IMR-90 (cell line): ENCODE data around the gene SPATA25.

Experiments used
- BHLHE40 ChIP-seq: fragments of 150-350 bp; IDR thresholded peaks from 2 replicates; pipeline ENCODE4 v1.6.1; 2016; ENCODE audit warnings: mild to moderate bottlenecking, low read depth, low read length
- CEBPB ChIP-seq: IDR thresholded peaks from 2 replicates; pipeline ENCODE4 v1.6.1; 2012; ENCODE audit warnings: low read depth, low read length, improper control_type of control experiment
- FOS ChIP-seq: fragments of 150-350 bp; IDR thresholded peaks from 2 replicates; pipeline ENCODE4 v1.6.1; 2016; ENCODE audit warnings: low read depth, low read length
- MAZ ChIP-seq: IDR thresholded peaks from 2 replicates; pipeline ENCODE4 v1.6.1; 2012; ENCODE audit warnings: low read depth, mild to moderate bottlenecking, low read length, improper control_type of control experiment, moderate library complexity, borderline replicate concordance
- MXI1 ChIP-seq: IDR thresholded peaks from 2 replicates; pipeline ENCODE4 v1.6.1; 2012; ENCODE audit warnings: low read depth, mild to moderate bottlenecking, low read length, moderate library complexity, borderline replicate concordance
- NFE2L2 ChIP-seq: fragments of 150-350 bp; IDR thresholded peaks from 2 replicates; pipeline ENCODE4 v1.6.1; 2016; ENCODE audit warnings: low read depth, mild to moderate bottlenecking, low read length
- POLR2A ChIP-seq: IDR thresholded peaks from 2 replicates; pipeline ENCODE4 v1.6.1; 2012; ENCODE audit warnings: mild to moderate bottlenecking, low read depth, low read length
- SMC3 ChIP-seq: fragments of 150-350 bp; IDR thresholded peaks from 2 replicates; pipeline ENCODE4 v1.6.1; 2016; ENCODE audit warnings: low read depth, mild to moderate bottlenecking, antibody characterized with exemption, low read length, moderate library complexity
- TF ChIP-seq, protein P1 (sequence below): conservative IDR thresholded peaks from 2 replicates; pipeline ENCODE4 v1.5.1; 2012; ENCODE audit warnings: mild to moderate bottlenecking, low read depth, low read length, improper control_type of control experiment
- TF ChIP-seq, protein P2 (sequence below): fragments of 150-350 bp; IDR thresholded peaks from 2 replicates; pipeline ENCODE4 v1.6.1; 2016; ENCODE audit warnings: low read depth, mild to moderate bottlenecking, low read length, moderate library complexity, borderline replicate concordance

DNA sequence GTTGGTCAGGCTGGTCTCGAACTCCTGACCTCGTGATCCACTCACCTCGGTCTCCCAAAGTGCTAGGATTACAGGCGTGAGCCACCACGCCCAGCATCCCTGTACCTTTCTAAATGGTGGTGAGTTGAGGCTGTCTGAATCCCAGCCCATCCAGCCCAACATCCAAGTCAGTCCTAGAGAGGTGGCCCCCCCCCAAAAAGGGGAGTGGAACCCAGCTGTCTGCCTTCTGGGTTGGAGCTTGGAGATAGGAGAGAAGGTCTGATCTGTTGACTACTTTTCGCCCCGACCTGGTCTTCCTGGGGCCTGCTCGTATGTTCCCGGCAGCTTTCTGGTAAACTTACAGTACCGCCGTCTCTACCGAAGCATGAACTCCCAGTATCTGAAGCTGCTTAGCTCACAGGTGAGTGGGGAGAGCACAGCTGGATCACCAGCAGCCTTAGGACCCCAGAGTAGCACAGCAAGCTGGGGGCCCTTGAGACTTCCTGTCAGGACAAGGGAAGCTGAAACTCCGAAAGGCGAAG, 9.3 kb upstream of the SPATA25 start:
- TF ChIP-seq POLR2A (no peak), NFE2L2 (no peak), MXI1 (no peak), SMC3 (no peak), BHLHE40 (no peak), MAZ (no peak), FOS (no peak), CEBPB (no peak)
- TF ChIP-seq, protein P1, sequence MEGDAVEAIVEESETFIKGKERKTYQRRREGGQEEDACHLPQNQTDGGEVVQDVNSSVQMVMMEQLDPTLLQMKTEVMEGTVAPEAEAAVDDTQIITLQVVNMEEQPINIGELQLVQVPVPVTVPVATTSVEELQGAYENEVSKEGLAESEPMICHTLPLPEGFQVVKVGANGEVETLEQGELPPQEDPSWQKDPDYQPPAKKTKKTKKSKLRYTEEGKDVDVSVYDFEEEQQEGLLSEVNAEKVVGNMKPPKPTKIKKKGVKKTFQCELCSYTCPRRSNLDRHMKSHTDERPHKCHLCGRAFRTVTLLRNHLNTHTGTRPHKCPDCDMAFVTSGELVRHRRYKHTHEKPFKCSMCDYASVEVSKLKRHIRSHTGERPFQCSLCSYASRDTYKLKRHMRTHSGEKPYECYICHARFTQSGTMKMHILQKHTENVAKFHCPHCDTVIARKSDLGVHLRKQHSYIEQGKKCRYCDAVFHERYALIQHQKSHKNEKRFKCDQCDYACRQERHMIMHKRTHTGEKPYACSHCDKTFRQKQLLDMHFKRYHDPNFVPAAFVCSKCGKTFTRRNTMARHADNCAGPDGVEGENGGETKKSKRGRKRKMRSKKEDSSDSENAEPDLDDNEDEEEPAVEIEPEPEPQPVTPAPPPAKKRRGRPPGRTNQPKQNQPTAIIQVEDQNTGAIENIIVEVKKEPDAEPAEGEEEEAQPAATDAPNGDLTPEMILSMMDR = no peak
- TF ChIP-seq, protein P2, sequence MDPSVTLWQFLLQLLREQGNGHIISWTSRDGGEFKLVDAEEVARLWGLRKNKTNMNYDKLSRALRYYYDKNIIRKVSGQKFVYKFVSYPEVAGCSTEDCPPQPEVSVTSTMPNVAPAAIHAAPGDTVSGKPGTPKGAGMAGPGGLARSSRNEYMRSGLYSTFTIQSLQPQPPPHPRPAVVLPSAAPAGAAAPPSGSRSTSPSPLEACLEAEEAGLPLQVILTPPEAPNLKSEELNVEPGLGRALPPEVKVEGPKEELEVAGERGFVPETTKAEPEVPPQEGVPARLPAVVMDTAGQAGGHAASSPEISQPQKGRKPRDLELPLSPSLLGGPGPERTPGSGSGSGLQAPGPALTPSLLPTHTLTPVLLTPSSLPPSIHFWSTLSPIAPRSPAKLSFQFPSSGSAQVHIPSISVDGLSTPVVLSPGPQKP = no peak
